IPS DF 6.9 (cell line): ENCODE results near the gene WWOX.

Experiments
- DNase-seq: peaks from one replicate; pipeline ENCODE4 v3.0.0-alpha.2; 2013; ENCODE audit warnings: low read depth, low spot score
- H3K27ac ChIP-seq: one replicate; pipeline ENCODE4 v1.5.1; 2013; ENCODE audit warnings: low read length, control low read depth
- H3K27me3 ChIP-seq: 2 replicates; pipeline ENCODE4 v1.6.1; 2013; ENCODE audit warnings: mild to moderate bottlenecking, low read length; ENCODE audit not compliant: control insufficient read depth, insufficient read depth
- H3K36me3 ChIP-seq: 2 replicates; pipeline ENCODE4 v1.6.1; 2013; ENCODE audit warnings: low read length; ENCODE audit not compliant: control insufficient read depth, insufficient read depth
- H3K4me1 ChIP-seq: 2 replicates; pipeline ENCODE4 v1.6.1; 2013; ENCODE audit warnings: low read length; ENCODE audit not compliant: control insufficient read depth, insufficient read depth
- H3K4me3 ChIP-seq: 2 replicates; pipeline ENCODE4 v1.5.1; 2013; ENCODE audit warnings: mild to moderate bottlenecking, low read length
- H3K9me3 ChIP-seq: 2 replicates; pipeline ENCODE4 v1.6.1; 2013; ENCODE audit warnings: low read length, inconsistent platforms; ENCODE audit not compliant: control insufficient read depth, insufficient read depth
- WGBS: extraction: QIAGEN DNeasy Blood & Tissue Kit; methylation state at CpG from one replicate; pipeline ENCODE4 v1.1.7; 2013; ENCODE audit warnings: mixed read lengths, missing lambda C conversion rate; ENCODE audit not compliant: insufficient read length, insufficient coverage; 5-methylcytosine and 5-hydroxymethylcytosine counted together

Gene WWOX

DNA sequence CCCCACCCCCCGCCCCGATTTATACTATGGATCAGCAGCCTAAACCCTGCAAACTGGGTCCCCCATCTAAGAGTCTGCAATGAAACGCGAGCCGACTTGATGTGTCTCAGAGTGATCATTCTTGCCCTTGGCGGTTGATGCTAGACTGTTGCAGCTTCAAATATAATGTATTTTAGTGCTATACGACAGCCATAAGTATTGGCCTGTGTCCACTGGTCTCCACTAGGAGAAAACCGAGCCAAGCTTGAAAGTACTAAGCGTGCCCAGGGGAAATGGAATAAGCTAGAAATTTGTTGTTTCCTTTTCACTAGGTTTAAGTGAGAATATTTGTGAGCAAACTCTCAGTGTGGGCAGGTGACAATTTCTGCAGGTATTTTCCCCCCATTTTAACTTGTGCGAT, 789.9 kb downstream of the WWOX start:
- H3K27ac ChIP-seq: no peak overlapping the region
- no peaks in the 10 kb centered on the region for H3K36me3 ChIP-seq
- H3K4me1 ChIP-seq: no peaks in the 10 kb centered on the region
- H3K9me3 ChIP-seq: no peaks in the 10 kb centered on the region
- WGBS: no CpG with 5 or more reads among the region's 10 CpGs
- no peak overlapping the region for H3K4me3 ChIP-seq
- DNase-seq: no peak
- no peaks in the 10 kb centered on the region for H3K27me3 ChIP-seq

DNA sequence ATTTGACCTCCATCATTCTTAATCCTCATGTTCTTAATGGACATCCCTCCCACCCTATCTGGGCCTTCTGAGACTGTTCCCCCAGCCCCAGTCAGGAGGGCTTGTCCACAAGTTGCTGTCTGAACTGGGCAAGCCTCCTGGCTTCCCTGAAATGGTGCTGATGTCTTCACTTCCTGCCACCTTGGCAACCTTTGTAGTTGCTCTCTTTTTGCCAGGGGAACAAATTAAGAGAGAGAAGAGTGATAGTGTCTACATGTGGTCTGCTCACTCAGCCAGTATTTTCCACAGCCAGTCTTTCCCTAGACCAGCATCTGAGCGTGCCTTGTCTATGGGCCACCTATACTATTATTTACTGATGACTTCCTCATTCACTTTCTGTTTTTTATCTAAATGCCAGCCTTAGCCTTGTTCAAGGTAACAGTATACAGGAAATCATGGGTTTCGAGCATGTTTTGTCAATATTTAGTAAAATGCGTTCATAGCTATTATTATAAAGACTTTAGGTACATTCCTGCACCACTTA, 791.0 kb downstream of the WWOX start:
- Histone ChIP-seq H3K9me3 (no peaks in the 10 kb centered on the region), H3K4me3 (no peak overlapping the region), H3K27ac (no peak overlapping the region), H3K4me1 (no peaks in the 10 kb centered on the region), H3K27me3 (no peaks in the 10 kb centered on the region), H3K36me3 (no peaks in the 10 kb centered on the region)
- WGBS: no CpG with 5 or more reads among the region's 3 CpGs
- DNase-seq: no peak

DNA sequence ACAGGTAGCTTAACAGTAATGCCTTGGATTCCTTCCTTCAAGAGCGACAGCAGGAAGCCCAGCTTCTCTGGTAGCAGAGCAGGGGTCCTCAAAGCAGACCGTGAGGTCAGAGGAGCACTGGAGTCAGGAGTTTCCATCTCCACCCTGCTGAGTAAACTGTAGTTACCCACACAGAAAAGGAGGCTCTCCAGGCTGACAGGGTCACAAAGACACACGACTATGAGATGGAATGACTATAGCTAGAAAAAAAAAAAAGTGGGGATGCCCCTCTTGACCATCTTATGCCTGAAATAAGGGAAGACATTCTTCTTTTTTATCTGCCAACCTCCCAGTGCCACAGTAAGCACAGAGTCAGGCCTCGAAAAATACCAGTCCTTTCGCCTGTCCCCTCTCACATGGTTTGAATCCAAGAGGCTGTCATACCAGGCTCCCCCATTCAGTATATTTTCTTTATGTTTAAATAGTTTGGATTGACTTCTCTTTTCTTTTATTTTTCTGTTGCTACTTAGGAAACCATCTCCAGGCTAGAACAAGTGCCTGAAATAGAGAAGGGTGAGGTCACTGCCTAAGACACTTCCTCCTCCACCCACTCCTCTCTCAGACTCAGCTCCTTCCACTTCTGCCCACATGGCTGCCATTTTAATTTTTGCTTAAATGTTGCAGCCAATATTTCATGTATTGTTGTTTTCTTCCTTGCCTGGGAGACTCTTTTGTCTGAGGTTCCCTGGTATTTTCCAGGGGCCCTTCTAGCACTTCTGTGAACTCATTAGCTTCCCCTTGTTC, 793.7 kb downstream of the WWOX start:
- H3K4me1 ChIP-seq: peaks cover 1% of the 10 kb centered on the region; the same call in 1 of the 2 replicates
- WGBS: no CpG with 5 or more reads among the region's 5 CpGs
- no peak overlapping the region for H3K27ac ChIP-seq
- H3K36me3 ChIP-seq: no peaks in the 10 kb centered on the region
- no peak for DNase-seq
- H3K4me3 ChIP-seq: no peak overlapping the region
- H3K27me3 ChIP-seq: no peaks in the 10 kb centered on the region
- no peaks in the 10 kb centered on the region for H3K9me3 ChIP-seq

DNA sequence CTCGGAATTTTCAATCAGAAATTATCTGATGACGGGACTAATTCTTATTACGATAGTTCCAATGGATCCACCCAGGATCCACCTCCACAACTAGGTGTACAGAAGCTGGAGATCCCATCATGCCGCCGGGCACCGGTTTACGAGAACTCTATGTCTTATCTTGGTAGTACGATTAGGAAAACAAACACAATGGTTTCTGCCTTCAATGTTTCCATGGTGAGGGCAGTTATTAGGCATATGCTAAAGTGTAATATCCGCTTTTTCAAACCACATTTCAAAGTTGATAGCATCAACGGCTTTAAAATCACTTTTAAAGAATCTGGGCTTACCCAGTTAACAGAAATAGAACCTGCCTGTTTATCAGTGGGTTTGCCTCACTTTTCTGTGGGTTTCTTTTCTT, 795.4 kb downstream of the WWOX start:
- H3K9me3 ChIP-seq: no peaks in the 10 kb centered on the region
- WGBS: no CpG with 5 or more reads among the region's 10 CpGs
- no peaks in the 10 kb centered on the region for H3K27me3 ChIP-seq

DNA sequence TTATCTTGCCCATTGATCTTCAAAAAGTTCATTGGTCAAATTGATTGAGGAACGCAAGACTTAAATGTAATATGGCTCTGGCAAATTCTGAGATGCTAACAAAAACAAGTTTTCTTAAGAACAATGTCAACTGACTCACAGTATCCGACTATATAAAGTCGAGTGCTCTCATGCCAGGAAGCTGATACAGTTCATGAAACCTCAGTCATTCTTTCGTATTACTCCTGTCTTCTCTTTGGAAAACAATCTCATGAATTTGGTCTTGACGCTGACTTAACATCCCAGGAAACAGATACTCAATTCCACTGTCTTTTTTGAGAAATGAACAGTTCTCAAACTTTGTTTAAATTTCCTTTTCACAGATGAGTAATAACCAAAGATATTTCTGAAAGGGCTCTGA, 796.2 kb downstream of the WWOX start:
- no CpG with 5 or more reads among the region's 5 CpGs for WGBS
- no peak overlapping the region for H3K27ac ChIP-seq
- no peak for DNase-seq
- H3K27me3 ChIP-seq: no peaks in the 10 kb centered on the region
- no peaks in the 10 kb centered on the region for H3K36me3 ChIP-seq
- no peak overlapping the region for H3K4me3 ChIP-seq
- H3K4me1 ChIP-seq: peaks cover 1% of the 10 kb centered on the region; the same call in 1 of the 2 replicates
- no peaks in the 10 kb centered on the region for H3K9me3 ChIP-seq

More for the DNA sequence above, 795.4 kb downstream of the WWOX start:
- Histone ChIP-seq H3K36me3 (no peaks in the 10 kb centered on the region), H3K4me1 (peaks cover 1% of the 10 kb centered on the region; the same call in 1 of the 2 replicates), H3K4me3 (no peak overlapping the region), H3K27ac (no peak overlapping the region)
- no peak for DNase-seq

DNA sequence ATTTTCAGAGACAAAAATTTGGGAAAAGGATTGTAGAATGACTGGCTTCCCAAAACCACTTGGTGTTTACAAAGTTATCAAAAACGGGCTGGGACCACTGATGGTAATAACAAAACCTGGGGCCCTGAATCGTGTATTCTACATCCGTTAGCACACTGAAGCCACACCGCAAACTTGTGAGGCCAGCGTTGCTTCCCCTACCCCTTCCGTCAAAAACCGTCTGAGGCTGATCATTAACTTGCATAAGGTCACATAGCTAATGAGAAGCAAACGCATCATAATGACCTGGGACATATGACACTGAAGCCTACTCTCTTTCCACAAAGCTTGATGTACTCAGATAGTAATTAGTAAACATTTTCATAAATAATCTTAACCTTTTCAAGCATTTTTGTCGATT, 796.8 kb downstream of the WWOX start:
- DNase-seq: no peak
- Histone ChIP-seq H3K4me3 (no peak overlapping the region), H3K27me3 (no peaks in the 10 kb centered on the region), H3K36me3 (no peaks in the 10 kb centered on the region), H3K9me3 (no peaks in the 10 kb centered on the region), H3K4me1 (peaks cover 1% of the 10 kb centered on the region; the same call in 1 of the 2 replicates), H3K27ac (no peak overlapping the region)
- no CpG with 5 or more reads among the region's 9 CpGs for WGBS

DNA sequence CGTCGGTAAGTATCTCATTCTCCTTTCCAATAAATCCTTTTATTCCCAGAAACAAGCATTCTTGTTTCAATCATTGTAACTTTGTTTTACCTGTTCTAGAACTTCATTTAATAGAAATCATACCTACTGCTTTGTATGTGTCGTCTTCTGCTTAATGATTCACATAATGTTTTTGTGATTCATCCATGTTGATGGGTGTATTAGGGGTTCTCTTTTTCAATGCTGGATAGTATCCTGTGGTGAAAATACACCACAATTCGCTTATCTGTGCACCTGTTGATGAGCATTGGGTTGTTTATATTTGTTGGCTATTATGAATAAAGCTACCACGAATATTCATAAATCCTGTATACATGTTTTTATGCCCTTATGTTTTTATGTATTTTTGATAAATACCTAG, 797.8 kb downstream of the WWOX start:
- Histone ChIP-seq H3K27me3 (no peaks in the 10 kb centered on the region), H3K36me3 (no peaks in the 10 kb centered on the region), H3K4me3 (no peak overlapping the region), H3K9me3 (no peaks in the 10 kb centered on the region), H3K4me1 (peaks cover 1% of the 10 kb centered on the region; the same call in 1 of the 2 replicates), H3K27ac (no peak overlapping the region)
- no peak for DNase-seq
- WGBS: 100% methylated on average over 2 of the region's 5 CpGs

DNA sequence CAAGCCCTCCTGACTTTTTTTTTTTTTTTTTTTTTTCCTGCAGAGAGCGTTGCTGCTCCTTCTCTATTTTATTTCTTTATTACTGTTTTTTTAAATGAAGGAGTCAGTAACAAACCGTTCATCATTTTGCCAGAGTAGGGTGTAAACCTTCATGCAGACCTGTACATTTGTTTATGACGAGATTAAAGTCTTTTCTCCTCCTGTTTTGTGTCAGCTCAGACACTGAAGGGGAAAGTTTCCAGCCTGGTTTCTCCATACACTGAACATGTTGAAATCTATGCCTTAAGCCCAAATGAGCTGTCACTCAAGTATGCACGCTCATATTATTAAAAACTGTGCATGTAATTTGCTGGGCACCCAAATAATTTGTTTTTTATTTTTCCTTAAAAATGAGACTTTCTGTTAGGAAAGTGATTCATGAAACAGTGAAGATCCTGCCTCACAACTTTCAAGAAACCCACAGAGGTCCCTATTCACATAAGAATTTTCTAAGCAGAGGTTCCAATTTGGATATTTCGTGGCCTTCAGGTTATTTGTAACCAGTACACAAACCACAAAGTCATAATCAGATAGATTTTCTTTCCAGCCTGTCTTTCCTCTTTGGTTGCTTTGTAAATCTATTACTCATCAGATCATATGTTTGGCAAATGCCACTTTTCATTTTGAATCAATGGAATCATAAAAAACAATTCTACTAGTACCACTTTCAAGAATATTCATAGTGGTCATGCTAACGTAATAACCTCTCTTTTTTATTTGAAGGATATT, 800.8 kb downstream of the WWOX start:
- Histone ChIP-seq H3K36me3 (no peaks in the 10 kb centered on the region), H3K27me3 (no peaks in the 10 kb centered on the region), H3K27ac (no peak overlapping the region), H3K4me3 (no peak overlapping the region), H3K4me1 (peaks cover 1% of the 10 kb centered on the region; the same call in 1 of the 2 replicates), H3K9me3 (no peaks in the 10 kb centered on the region)
- no CpG with 5 or more reads among the region's 6 CpGs for WGBS
- DNase-seq: no peak

DNA sequence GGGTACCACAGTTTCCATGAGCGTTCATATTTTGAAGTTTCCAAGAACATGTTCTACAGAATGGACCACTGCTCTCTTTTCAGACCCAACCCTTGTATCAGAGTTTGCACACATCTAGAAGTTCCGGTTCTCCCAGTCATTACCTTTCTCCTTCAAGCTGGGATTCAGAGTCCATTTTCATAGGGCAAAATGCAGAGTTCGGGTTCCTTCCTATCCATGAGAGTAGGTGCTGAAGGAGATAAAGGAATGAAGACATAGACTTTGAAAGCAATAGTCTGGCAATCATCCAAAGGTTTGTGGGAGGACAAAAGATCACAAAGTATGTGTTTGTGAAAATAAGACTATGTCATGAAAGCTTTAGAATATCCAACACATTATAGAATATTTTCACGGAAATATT, 801.5 kb downstream of the WWOX start:
- no peak for DNase-seq
- no CpG with 5 or more reads among the region's 4 CpGs for whole genome bisulfite sequencing
- Histone ChIP-seq H3K4me3 (no peak overlapping the region), H3K27ac (no peak overlapping the region), H3K36me3 (no peaks in the 10 kb centered on the region), H3K27me3 (no peaks in the 10 kb centered on the region), H3K4me1 (peaks cover 4% of the 10 kb centered on the region; the same call in 1 of the 2 replicates), H3K9me3 (no peaks in the 10 kb centered on the region)

DNA sequence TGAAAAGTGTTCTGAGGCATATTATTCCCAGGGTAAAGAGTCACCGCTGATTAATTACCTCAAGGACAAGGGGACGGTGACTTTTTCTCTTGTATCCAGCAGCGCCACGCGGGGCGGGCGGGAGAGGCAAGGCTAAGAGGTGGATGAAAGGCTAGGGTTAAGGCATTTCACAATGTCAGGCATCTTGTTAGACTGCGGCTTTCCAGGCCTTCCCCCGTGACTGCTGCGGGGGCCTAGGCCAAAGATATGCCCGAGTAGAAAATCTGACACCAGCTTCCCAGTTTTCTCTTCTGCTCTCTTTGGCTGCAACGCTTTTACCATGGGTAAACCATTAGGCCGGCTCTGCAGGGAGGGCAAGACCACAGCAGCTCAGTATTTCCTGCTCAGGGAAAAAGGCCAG, 802.9 kb downstream of the WWOX start:
- Histone ChIP-seq H3K27ac (no peak overlapping the region), H3K27me3 (no peaks in the 10 kb centered on the region), H3K4me1 (peaks cover 3% of the 10 kb centered on the region; the same call in 1 of the 2 replicates), H3K36me3 (no peaks in the 10 kb centered on the region), H3K9me3 (no peaks in the 10 kb centered on the region), H3K4me3 (no peak overlapping the region)
- no peak for DNase-seq
- no CpG with 5 or more reads among the region's 13 CpGs for WGBS
